HG03460 (cell line): Measurements from ENCODE around the gene NINL.
"Not testable (repeated sequence)": the region's sequence is repeated elsewhere in the genome, so short reads cannot be mapped to it uniquely, and the experiment has no call there.

Experiments used
- ATAC-seq: cut with Tn5 transposase; IDR thresholded peaks from one replicate; pipeline ENCODE4 v1.9.1; 2021; ENCODE audit not compliant: unreplicated experiment

Gene NINL

GRCh38 chr20:25486377-25486776 is 99.0 kb downstream of the NINL start:
- ATAC-seq: no peak

GRCh38 chr20:25485872-25486271 is 99.5 kb downstream of the NINL start:
- no peak for ATAC-seq

- no peak for ATAC-seq
Measured at GRCh38 chr20:25484911-25485511, 100.3 kb downstream of the NINL start.

- ATAC-seq: no peak
Measured at GRCh38 chr20:25484224-25484846, 101.0 kb downstream of the NINL start.

- no peak for ATAC-seq
Measured at GRCh38 chr20:25483431-25484132, 101.7 kb downstream of the NINL start.

- ATAC-seq: no peak
Measured at GRCh38 chr20:25481918-25482253, 103.4 kb downstream of the NINL start.

- ATAC-seq: no peak
Measured at GRCh38 chr20:25481235-25481917, 104.0 kb downstream of the NINL start.

GRCh38 chr20:25480797-25481196 is 104.5 kb downstream of the NINL start:
- no peak for ATAC-seq

- no peak for ATAC-seq
Measured at GRCh38 chr20:25480156-25480555, 105.2 kb downstream of the NINL start.

- no peak for ATAC-seq
Measured at GRCh38 chr20:25479638-25480037, 105.7 kb downstream of the NINL start.

GRCh38 chr20:25478889-25479568 is 106.3 kb downstream of the NINL start:
- ATAC-seq: no peak

GRCh38 chr20:25477014-25477882 is 108.1 kb downstream of the NINL start:
- ATAC-seq: no peak

GRCh38 chr20:25476106-25477013 is 109.0 kb downstream of the NINL start:
- ATAC-seq: no peak

GRCh38 chr20:25473297-25473696 is 112.0 kb downstream of the NINL start:
- not testable (repeated sequence) for ATAC-seq

- ATAC-seq: no peak
Measured at GRCh38 chr20:25471020-25471419, 114.3 kb downstream of the NINL start.

GRCh38 chr20:25470045-25470444 is 115.3 kb downstream of the NINL start:
- peak; percentile 61 for ATAC-seq

- no peak for ATAC-seq
Measured at GRCh38 chr20:25469558-25469957, 115.8 kb downstream of the NINL start.

GRCh38 chr20:25468126-25469075 is 116.9 kb downstream of the NINL start:
- ATAC-seq: no peak
